IMR-90 (cell line): Measurements from ENCODE around the gene UBE2K. TPM values are rescaled to one million over a fixed set of nuclear protein-coding genes. Genes with fewer than 3 reads are reported as not detected.

Experiments
- ATAC-seq: fragments of 200-7000 bp; cut with Tn5 transposase; 2 replicates; pipeline ENCODE4 v1.9.1; 2020; ENCODE audit warnings: low read depth, mild to moderate bottlenecking, moderate library complexity
- BruUV-seq: library from RNA; stranded (reverse); fragments of 400-500 nt; replicated peaks from 2 replicates; lab custom pipeline; 2021; lab: Mats Ljungman, UMichigan
- CTCF ChIA-PET: fragments of 300-600 bp; formaldehyde crosslinking; extraction: SDS; loops from one replicate; lab custom pipeline; 2021; ENCODE audit warnings: antibody characterized with exemption; lab: Yijun Ruan, JAX
- POLR2A ChIA-PET: fragments of 300-600 bp; sonication (Branson Sonifier 250); formaldehyde crosslinking; loops from one replicate; lab custom pipeline; 2022; ENCODE audit warnings: antibody characterized with exemption; ENCODE audit not compliant: unreplicated experiment; lab: Charles Lee
- DNase-seq: peaks from one replicate; pipeline ENCODE4 v3.0.0; 2013
- H2AFZ ChIP-seq: replicated peaks from 2 replicates; pipeline ENCODE3; 2013; ENCODE audit warnings: low read length, mild to moderate bottlenecking; ENCODE audit not compliant: poor library complexity
- H2AK5ac ChIP-seq: 2 replicates; pipeline ENCODE4 v1.6.1; 2013; ENCODE audit warnings: low read depth, low read length, inconsistent platforms
- H2AK9ac ChIP-seq: replicated peaks from 2 replicates; pipeline ENCODE3; 2013; ENCODE audit warnings: mild to moderate bottlenecking, low read depth, low read length, moderate library complexity; ENCODE audit not compliant: poor library complexity
- H2BK120ac ChIP-seq: 2 replicates; pipeline ENCODE4 v1.6.1; 2013; ENCODE audit warnings: low read depth, low read length, inconsistent platforms
- H2BK15ac ChIP-seq: 3 replicates; pipeline ENCODE4 v1.6.1; 2013; ENCODE audit warnings: low read depth, low read length, inconsistent platforms
- H2BK20ac ChIP-seq: 2 replicates; pipeline ENCODE4 v1.6.1; 2013; ENCODE audit warnings: low read depth, mild to moderate bottlenecking, inconsistent platforms, low read length, moderate library complexity
- H2BK5ac ChIP-seq: 2 replicates; pipeline ENCODE4 v1.6.1; 2013; ENCODE audit warnings: mild to moderate bottlenecking, low read depth, low read length, inconsistent platforms; ENCODE audit not compliant: poor library complexity, severe bottlenecking
- H3K14ac ChIP-seq: replicated peaks from 2 replicates; pipeline ENCODE4 v1.6.1; 2013; ENCODE audit warnings: low read depth, low read length, inconsistent platforms
- H3K18ac ChIP-seq: 2 replicates; pipeline ENCODE4 v1.6.1; 2013; ENCODE audit warnings: low read depth, low read length, control low read depth
- H3K23ac ChIP-seq: 2 replicates; pipeline ENCODE4 v1.6.1; 2013; ENCODE audit warnings: low read depth, low read length, inconsistent platforms
- H3K27ac ChIP-seq: 2 replicates; pipeline ENCODE4 v1.5.1; 2013; ENCODE audit warnings: mild to moderate bottlenecking, control low read depth, low read length; ENCODE audit not compliant: insufficient read depth
- H3K27me3 ChIP-seq: 2 replicates; pipeline ENCODE4 v1.6.1; 2013; ENCODE audit warnings: low read length; ENCODE audit not compliant: control insufficient read depth, insufficient read depth
- H3K36me3 ChIP-seq: 2 replicates; pipeline ENCODE4 v1.6.1; 2013; ENCODE audit warnings: low read length, mixed read lengths; ENCODE audit not compliant: control insufficient read depth, insufficient read depth
- H3K4ac ChIP-seq: 2 replicates; pipeline ENCODE4 v1.6.1; 2013; ENCODE audit warnings: low read depth, low read length, inconsistent platforms
- H3K4me1 ChIP-seq: 2 replicates; pipeline ENCODE4 v1.6.1; 2013; ENCODE audit warnings: low read length, mixed read lengths; ENCODE audit not compliant: control insufficient read depth, insufficient read depth
- H3K4me2 ChIP-seq: 2 replicates; pipeline ENCODE4 v1.6.1; 2013; ENCODE audit warnings: low read depth, mild to moderate bottlenecking, control low read depth, low read length, moderate library complexity
- H3K4me3 ChIP-seq: 2 replicates; pipeline ENCODE4 v1.5.1; 2013; ENCODE audit warnings: low read depth, mild to moderate bottlenecking, control low read depth, low read length, moderate library complexity; ENCODE audit not compliant: insufficient read depth
- H3K56ac ChIP-seq: 2 replicates; pipeline ENCODE4 v1.6.1; 2013; ENCODE audit warnings: low read length, inconsistent platforms; ENCODE audit not compliant: insufficient read depth; ENCODE audit errors: extremely low read depth
- H3K79me1 ChIP-seq, 2 experiments: 2 replicates each; pipeline ENCODE4 v1.6.1; 2013; ENCODE audit warnings: low read length in 2 of 2, inconsistent platforms in 1 of 2, low read depth in 1 of 2
- H3K9ac ChIP-seq: 2 replicates; pipeline ENCODE4 v1.6.1; 2013; ENCODE audit warnings: low read depth, low read length, control low read depth
- H3K9me1 ChIP-seq: 2 replicates; pipeline ENCODE4 v1.6.1; 2013; ENCODE audit warnings: low read length, inconsistent platforms; ENCODE audit not compliant: insufficient read depth
- H3K9me3 ChIP-seq: 2 replicates; pipeline ENCODE4 v1.6.1; 2013; ENCODE audit warnings: low read length; ENCODE audit not compliant: control insufficient read depth, insufficient read depth
- H4K20me1 ChIP-seq: 2 replicates; pipeline ENCODE4 v1.6.1; 2013; ENCODE audit warnings: low read length, inconsistent platforms; ENCODE audit not compliant: insufficient read depth
- H4K5ac ChIP-seq: 2 replicates; pipeline ENCODE4 v1.6.1; 2013; ENCODE audit warnings: mild to moderate bottlenecking, low read depth, low read length, control low read depth
- H4K8ac ChIP-seq, 2 experiments: 2 replicates each; pipeline ENCODE4 v1.6.1; 2013; ENCODE audit warnings: low read depth in 2 of 2, low read length in 2 of 2, control low read depth in 1 of 2, inconsistent platforms in 1 of 2
- H4K91ac ChIP-seq: 2 replicates; pipeline ENCODE4 v1.6.1; 2013; ENCODE audit warnings: low read depth, low read length, inconsistent platforms; ENCODE audit not compliant: insufficient read depth
- CHD1 ChIP-seq: IDR thresholded peaks from 2 replicates; pipeline ENCODE4 v1.6.1; 2012; ENCODE audit warnings: low read depth, low read length, improper control_type of control experiment
- MAZ ChIP-seq: IDR thresholded peaks from 2 replicates; pipeline ENCODE4 v1.6.1; 2012; ENCODE audit warnings: low read depth, mild to moderate bottlenecking, low read length, improper control_type of control experiment, moderate library complexity, borderline replicate concordance
- MXI1 ChIP-seq: IDR thresholded peaks from 2 replicates; pipeline ENCODE4 v1.6.1; 2012; ENCODE audit warnings: low read depth, mild to moderate bottlenecking, low read length, moderate library complexity, borderline replicate concordance
- NFE2L2 ChIP-seq: fragments of 150-350 bp; IDR thresholded peaks from 2 replicates; pipeline ENCODE4 v1.6.1; 2016; ENCODE audit warnings: low read depth, mild to moderate bottlenecking, low read length
- POLR2A ChIP-seq: IDR thresholded peaks from 2 replicates; pipeline ENCODE4 v1.6.1; 2012; ENCODE audit warnings: mild to moderate bottlenecking, low read depth, low read length
- RCOR1 ChIP-seq: IDR thresholded peaks from 2 replicates; pipeline ENCODE4 v1.6.1; 2012; ENCODE audit warnings: mild to moderate bottlenecking, low read length, improper control_type of control experiment; ENCODE audit not compliant: insufficient replicate concordance
- SMC3 ChIP-seq: fragments of 150-350 bp; IDR thresholded peaks from 2 replicates; pipeline ENCODE4 v1.6.1; 2016; ENCODE audit warnings: low read depth, mild to moderate bottlenecking, antibody characterized with exemption, low read length, moderate library complexity
- WGBS, 2 experiments: methylation state at CpG; one replicate each; pipeline versions ENCODE4 v1.1.5 to v1.1.7; 2013; ENCODE audit warnings: missing lambda C conversion rate in 2 of 2; ENCODE audit not compliant: insufficient read length in 1 of 2; ENCODE audit errors: extremely low coverage in 2 of 2; 5-methylcytosine and 5-hydroxymethylcytosine counted together
- dilution Hi-C: fragments of 300-500 bp; cut with HindIII; formaldehyde crosslinking; loops from one replicate; pipeline ENCODE4 v1.14.3; 2018; ENCODE audit warnings: low sequenced_read_pairs; ENCODE audit not compliant: unreplicated experiment
- in situ Hi-C: fragments of 300-500 bp; cut with MboI; formaldehyde crosslinking; loops from 3 replicates; pipeline ENCODE4 v1.14.3; 2019; ENCODE audit warnings: low sequenced_read_pairs, inconsistent platforms, mixed read lengths
- intact Hi-C: fragments of 100-400 bp; cut with micrococcal nuclease; formaldehyde crosslinking; loops from 2 replicates; pipeline ENCODE4 v1.10.0; 2022
- polyA plus RNA-seq, 3 experiments: library from polyadenylated mRNA; depleted of rRNA; stranded (reverse); fragments of >200 nt; gene quantifications; 2 replicates each; pipeline ENCODE4 v1.2.3, GENCODE V29; 2012; ENCODE audit warnings: low replicate concordance in 1 of 3
- total RNA-seq: library from RNA; depleted of rRNA; stranded (reverse); fragments of >200 nt; gene quantifications from 2 replicates; pipeline ENCODE4 v1.2.3, GENCODE V29; 2012

The UBE2K gene
- total and polyA plus RNA-seq, 2 of the 4 experiments (the other 2 are of a cell fraction) = 17.7 to 44.8 TPM

DNA sequence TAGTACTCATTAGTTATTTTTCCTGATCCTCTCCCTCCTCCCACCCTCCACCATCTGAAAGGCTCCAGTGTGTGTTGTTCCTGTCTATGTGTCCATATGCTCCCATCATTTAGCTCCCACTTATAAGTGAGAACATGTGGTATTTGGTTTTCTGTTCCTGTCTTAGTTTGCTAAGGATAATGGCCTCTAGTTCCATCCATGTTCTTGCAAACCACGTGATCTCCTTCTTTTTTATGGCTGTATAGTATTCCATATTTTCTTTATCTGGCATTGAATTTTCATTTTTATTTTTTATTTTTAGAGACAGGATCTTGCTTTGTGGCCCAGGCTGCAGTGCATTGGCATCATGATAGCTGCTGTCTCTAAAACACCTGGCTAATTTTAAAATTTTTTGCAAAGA, 11.9 kb upstream of the UBE2K start:
- ATAC-seq = no peak
- H3K4me1 ChIP-seq = no peaks in the 10 kb centered on the region

More for the DNA sequence above, 11.9 kb upstream of the UBE2K start:
- H2BK15ac ChIP-seq = no peak overlapping the region
- no peak overlapping the region for H3K23ac ChIP-seq
- no peak overlapping the region for H3K56ac ChIP-seq
- no peaks in the 10 kb centered on the region for H4K20me1 ChIP-seq
- H3K79me1 ChIP-seq = no peaks in the 10 kb centered on the region
- in situ Hi-C loops = loop anchor here (10.0 to 25.0 kb wide), 2 partner anchors 279 to 626 kb away; no protein-coding TSS in a partner anchor
- no peak overlapping the region for H4K5ac ChIP-seq
- H2BK5ac ChIP-seq = no peak overlapping the region
- intact Hi-C loops = no loop called here
- no TSS peak for BruUV-seq
- POLR2A ChIA-PET = no interaction called here
- CTCF ChIA-PET = no interaction called here
- TF ChIP-seq POLR2A (no peak), MXI1 (no peak), MAZ (no peak), RCOR1 (no peak), SMC3 (no peak), NFE2L2 (no peak), CHD1 (no peak)
- no peak overlapping the region for H3K27ac ChIP-seq
- no peak overlapping the region for H3K18ac ChIP-seq
- H3K9ac ChIP-seq = no peak overlapping the region
- no peak overlapping the region for H2BK20ac ChIP-seq
- no CpG with 5 or more reads among the region's 1 CpG for WGBS, 2 experiments
- no peak overlapping the region for H3K4ac ChIP-seq
- no peaks in the 10 kb centered on the region for H3K9me1 ChIP-seq
- H3K4me2 ChIP-seq = no peak overlapping the region
- no peak for DNase-seq
- H3K14ac ChIP-seq = no peak overlapping the region
- no peaks in the 10 kb centered on the region for H3K27me3 ChIP-seq
- H2BK120ac ChIP-seq = no peak overlapping the region
- H2AK9ac ChIP-seq = no peak overlapping the region
- H2AFZ ChIP-seq = no peak overlapping the region
- dilution Hi-C loops = no loop called here
- H3K36me3 ChIP-seq = no peaks in the 10 kb centered on the region
- no peak overlapping the region for H4K91ac ChIP-seq
- no peak overlapping the region for H4K8ac ChIP-seq
- no peaks in the 10 kb centered on the region for H3K9me3 ChIP-seq
- H3K4me3 ChIP-seq = no peak overlapping the region
- H2AK5ac ChIP-seq = no peak overlapping the region
